ENCODE results near the gene EARS2.
A peak's percentile ranks its signal among the peaks of the same experiment; 100 is the strongest.

The EARS2 gene

GRCh38 chr16:23519282-23519681 lies 37.9 kb downstream of the EARS2 start:
- DNase-seq (ENCODE audit: low read depth), result no peak
- TF ChIP-seq CTCF (conservative IDR thresholded peaks at IDR 0.05; ENCODE audit: low read length), result no peak
- no peak overlapping the region for H3K4me3 ChIP-seq (ENCODE audit: low read length)

- no peak for TF ChIP-seq CTCF (conservative IDR thresholded peaks at IDR 0.05; ENCODE audit: low read length)
- no peak overlapping the region for H3K4me3 ChIP-seq (ENCODE audit: low read length)
- DNase-seq (ENCODE audit: low read depth), result no peak
Measured at GRCh38 chr16:23518435-23518891, 38.7 kb downstream of the EARS2 start.

GRCh38 chr16:23516366-23517137 lies 40.6 kb downstream of the EARS2 start:
- peak; percentile 30 for DNase-seq (ENCODE audit: low read depth)
- no peak for TF ChIP-seq CTCF (conservative IDR thresholded peaks at IDR 0.05; ENCODE audit: low read length)
- H3K4me3 ChIP-seq (ENCODE audit: low read length), result no peak overlapping the region

- no peak for DNase-seq (ENCODE audit: low read depth)
- TF ChIP-seq CTCF (conservative IDR thresholded peaks at IDR 0.05; ENCODE audit: low read length), result no peak
- H3K4me3 ChIP-seq (ENCODE audit: low read length), result no peak overlapping the region
Measured at GRCh38 chr16:23515881-23516280, 41.3 kb downstream of the EARS2 start.

GRCh38 chr16:23514381-23515152 lies 42.6 kb downstream of the EARS2 start:
- H3K4me3 ChIP-seq (ENCODE audit: low read length), result no peak overlapping the region
- no peak for TF ChIP-seq CTCF (conservative IDR thresholded peaks at IDR 0.05; ENCODE audit: low read length)
- DNase-seq (ENCODE audit: low read depth), result no peak

- TF ChIP-seq CTCF (conservative IDR thresholded peaks at IDR 0.05; ENCODE audit: low read length), result no peak
- H3K4me3 ChIP-seq (ENCODE audit: low read length), result no peak overlapping the region
Measured at GRCh38 chr16:23512168-23512695, 44.9 kb downstream of the EARS2 start.

More at GRCh38 chr16:23512168-23512695, 44.9 kb downstream of the EARS2 start:
- no peak for DNase-seq (ENCODE audit: low read depth)

Data from AG10803 (cell line).